ENCODE data around the gene ETV7. TPM values are rescaled to one million over a fixed set of nuclear protein-coding genes. Genes with fewer than 3 reads are reported as not detected.

ETV7 gene
- total and polyA plus RNA-seq, 2 experiments from 2014 or later: 0.47 to 1.2 TPM

GRCh38 chr6:36362551-36363370 is 24.7 kb downstream of the ETV7 start:
- ATAC-seq: no peak
- no peaks in the 10 kb centered on the region; the same call in 2 of the 3 replicates for H3K36me3 Mint-ChIP-seq (ENCODE audit: low read depth)
- TF ChIP-seq ZNF114 (CRISPR knock-in tag; IDR thresholded peaks at IDR 0.05): no peak
- no peak for TF ChIP-seq POLR2AphosphoS5 (IDR thresholded peaks at IDR 0.05; ENCODE audit: low read depth)
- TF ChIP-seq STAT1 (IDR thresholded peaks at IDR 0.05; ENCODE audit: unreplicated experiment): no peak
- TF ChIP-seq NANOG (IDR thresholded peaks at IDR 0.05; ENCODE audit: borderline replicate concordance): no peak
- no peak for TF ChIP-seq REST (IDR thresholded peaks at IDR 0.05; ENCODE audit: unreplicated experiment)
- TF ChIP-seq ZNF462 (CRISPR knock-in tag; IDR thresholded peaks at IDR 0.05): no peak
- no peak for TF ChIP-seq JUNB (IDR thresholded peaks at IDR 0.05; ENCODE audit: unreplicated experiment)
- no peak for TF ChIP-seq CTCF (conservative IDR thresholded peaks at IDR 0.05; ENCODE audit: low read depth in 2 of 2)
- TF ChIP-seq ZNF331 (CRISPR knock-in tag; IDR thresholded peaks at IDR 0.05; ENCODE audit: low read depth): no peak
- no peak for TF ChIP-seq EZH2phosphoT487 (IDR thresholded peaks at IDR 0.05; ENCODE audit: unreplicated experiment)
- no peak for TF ChIP-seq ETS1 (IDR thresholded peaks at IDR 0.05)
- no peak for TF ChIP-seq CREB1 (CRISPR knock-in tag; IDR thresholded peaks at IDR 0.05; ENCODE audit: low read depth)
- TF ChIP-seq EZH2 (IDR thresholded peaks at IDR 0.05; ENCODE audit: low read depth, unreplicated experiment): no peak

More at GRCh38 chr6:36362551-36363370, 24.7 kb downstream of the ETV7 start:
- H3K27me3 Mint-ChIP-seq (ENCODE audit: insufficient read depth, low read depth, poor library complexity): peaks cover 2% of the 10 kb centered on the region
- Histone ChIP-seq H3K4me2 (no peak overlapping the region), H3K27me3 (ENCODE audit: insufficient read depth) (no peaks in the 10 kb centered on the region), H3K4me1 (ENCODE audit: insufficient read depth) (no peaks in the 10 kb centered on the region), H3K9me2 (ENCODE audit: insufficient read depth) (no peaks in the 10 kb centered on the region), H4K20me1 (replicated peaks; ENCODE audit: insufficient read depth) (no peaks in the 10 kb centered on the region), H3K79me2 (replicated peaks; ENCODE audit: insufficient read depth) (no peaks in the 10 kb centered on the region), H3K36me3 (ENCODE audit: insufficient read depth) (no peaks in the 10 kb centered on the region), H3F3A (replicated peaks; ENCODE audit: low read depth) (no peaks in the 10 kb centered on the region), H2AFZ (no peak overlapping the region), H3K27ac (ENCODE audit: low read depth) (no peak overlapping the region), H3K4me3 (no peak overlapping the region)
- no peak overlapping the region for H3K27ac Mint-ChIP-seq
- H3K4me3 Mint-ChIP-seq: no peak overlapping the region
- no peaks in the 10 kb centered on the region for H3K4me1 Mint-ChIP-seq
- DNase-seq (ENCODE audit: low spot score): no peak
- no peaks in the 10 kb centered on the region; the same call in 2 of the 3 replicates for H3K9me3 Mint-ChIP-seq
